Stimulated activated CD8-positive, alpha-beta memory T cell treated with anti-CD3 and anti-CD28 coated beads, Interleukin-15, amount 100 ng/mL, for 24 hours (primary cell): ENCODE measurements around the gene EPHA10.

Experiments
- DNase-seq: peaks from one replicate; pipeline ENCODE4 v3.0.0-alpha.2; 2020; ENCODE audit warnings: low read depth

EPHA10 gene

DNA sequence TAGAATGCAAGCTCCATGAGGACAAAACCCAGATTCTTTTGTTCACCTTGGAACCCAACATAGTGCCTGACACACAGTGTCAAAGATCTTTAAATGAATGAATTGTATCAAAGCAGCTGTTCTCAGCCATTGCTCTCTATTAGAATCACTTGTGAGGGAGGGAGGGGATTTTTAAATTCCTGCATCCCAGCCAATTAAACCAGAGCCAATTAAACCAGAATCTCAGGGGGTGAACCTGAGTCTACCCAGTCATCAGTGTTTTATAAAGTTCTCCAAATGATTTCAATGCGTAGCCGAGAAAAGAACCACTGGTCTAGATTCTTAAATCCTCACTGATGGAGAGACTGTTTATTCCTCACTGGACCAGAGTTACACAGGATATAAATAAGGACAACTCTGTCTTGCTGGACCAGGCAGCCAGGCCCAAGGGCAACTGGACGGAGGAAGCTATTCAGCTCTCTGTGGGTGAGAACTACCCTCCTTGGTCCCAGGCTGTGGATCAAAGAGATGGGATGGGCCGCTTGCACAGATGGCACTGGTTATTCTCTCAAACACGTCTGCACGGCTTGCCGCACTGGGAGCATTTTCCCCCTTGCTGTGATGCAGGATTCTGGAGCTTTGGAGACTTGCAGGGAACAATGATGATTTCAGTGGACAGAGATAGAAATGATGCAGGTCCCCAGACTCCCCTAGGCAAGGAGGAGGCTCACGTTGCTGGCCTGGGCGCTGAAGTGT, 92.6 kb downstream of the EPHA10 start:
- no peak for DNase-seq

DNA sequence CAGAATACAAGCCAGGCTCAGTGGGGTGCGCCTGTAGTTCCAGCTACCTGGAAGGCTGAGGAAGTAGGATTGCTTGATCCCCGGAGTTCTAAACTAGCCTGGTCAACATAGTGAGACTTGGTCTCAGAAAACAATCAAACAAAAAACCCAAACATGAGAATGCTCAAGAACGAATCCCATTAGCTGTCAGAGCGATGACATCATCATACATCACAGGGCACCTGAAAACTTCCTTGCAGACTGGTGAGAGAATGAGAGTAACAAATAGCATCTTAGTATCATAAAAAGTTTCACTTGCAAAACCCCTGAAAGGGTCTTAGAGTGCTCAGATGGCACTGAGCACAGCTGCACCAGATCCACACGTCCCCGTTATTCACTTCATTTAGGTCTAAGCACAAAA, 93.7 kb downstream of the EPHA10 start:
- no peak for DNase-seq

DNA sequence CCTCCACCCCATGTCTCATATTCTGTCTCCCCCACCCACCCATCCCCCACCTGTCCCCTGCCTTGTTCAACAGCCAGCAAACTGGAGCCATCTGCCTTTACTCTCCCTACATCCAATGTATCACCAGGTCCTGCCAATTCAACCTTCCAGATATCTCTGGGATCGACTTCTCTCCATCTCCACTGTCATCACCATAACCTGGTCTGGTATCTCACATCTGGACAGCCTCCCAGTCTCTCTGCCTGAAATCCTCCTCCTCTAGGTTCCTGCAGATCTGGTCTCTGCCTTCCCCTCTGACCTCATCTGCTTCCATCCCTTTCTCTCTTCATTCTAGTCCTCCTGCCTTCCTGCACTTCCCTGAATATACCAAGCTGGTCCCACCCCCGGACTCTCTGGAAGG, 94.8 kb downstream of the EPHA10 start:
- DNase-seq, result no peak

DNA sequence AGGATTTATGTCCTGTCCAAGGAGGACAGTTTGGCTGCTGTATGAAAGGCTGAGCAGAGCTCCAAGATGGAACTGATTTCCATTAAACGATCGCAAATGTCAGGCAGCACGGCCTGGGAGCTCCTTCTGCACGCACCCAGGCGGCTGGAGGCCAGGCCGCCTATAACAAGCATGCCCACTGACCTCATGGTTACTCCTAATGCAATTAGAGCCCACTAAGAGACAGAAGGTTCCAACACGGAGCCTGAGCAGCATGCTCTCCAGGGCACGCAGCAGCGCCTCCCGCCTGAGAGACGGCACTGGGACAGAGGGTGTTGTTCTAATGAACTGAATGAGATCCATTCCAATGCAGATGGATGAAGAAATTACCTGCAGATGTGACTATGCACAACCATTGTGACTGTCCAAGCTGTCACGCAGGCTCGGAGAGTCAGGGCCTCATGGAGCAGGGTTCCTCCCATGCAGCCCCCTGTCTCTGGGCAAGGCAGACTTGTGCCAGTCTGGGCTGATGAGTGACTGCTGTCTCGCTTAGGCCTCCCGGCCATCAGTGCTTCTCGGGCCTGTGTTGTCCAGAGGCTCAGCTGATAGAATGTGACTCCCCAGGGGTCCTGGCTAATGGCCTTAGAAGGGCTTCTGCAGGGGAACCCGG, 97.8 kb downstream of the EPHA10 start:
- no peak for DNase-seq

DNA sequence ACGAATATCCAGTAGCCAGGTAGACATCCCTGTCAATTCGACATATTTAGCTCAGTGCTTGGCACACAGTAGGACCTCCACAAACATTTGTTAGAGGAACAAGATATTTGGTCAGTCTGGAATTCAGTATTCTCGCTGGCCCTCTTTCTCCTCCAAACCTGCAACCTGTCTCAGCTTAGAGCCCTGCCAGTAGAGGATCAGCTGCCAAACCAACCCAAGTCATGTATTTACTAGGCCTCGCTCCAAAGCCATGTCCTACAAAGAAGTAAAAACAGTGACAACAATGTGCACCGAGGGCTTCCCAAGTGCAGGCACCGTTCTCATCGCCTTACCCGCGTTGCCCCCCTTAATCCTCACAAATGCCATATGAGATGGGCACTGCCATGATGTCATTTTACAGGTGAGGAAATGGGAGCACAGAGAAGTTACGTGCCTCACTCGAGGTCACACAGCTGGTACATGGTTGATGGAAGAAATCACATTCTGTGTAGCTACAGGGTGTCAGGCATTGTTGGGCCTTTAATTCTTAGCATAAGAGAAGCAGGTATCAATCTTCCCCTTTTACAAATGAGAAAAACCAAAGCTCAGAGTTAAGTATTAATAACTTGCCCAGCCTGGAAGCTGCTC, 98.6 kb downstream of the EPHA10 start:
- DNase-seq, result no peak
